OCI-LY7 (cell line): ENCODE measurements around the gene KIAA0232.

Source experiments
- EZH2phosphoT487 ChIP-seq: fragments of 200-600 bp; sonication (generic); IDR thresholded peaks from 2 replicates; pipeline ENCODE4 v1.6.1; 2018; ENCODE audit warnings: low read depth, borderline replicate concordance, mild to moderate bottlenecking, mixed run types, antibody characterized with exemption, low read length, moderate library complexity, mixed read lengths
- TF ChIP-seq, protein P1 (sequence below): fragments of 200-600 bp; sonication (generic); conservative IDR thresholded peaks from 2 replicates; pipeline ENCODE4 v1.5.1; 2014; ENCODE audit warnings: mild to moderate bottlenecking, antibody characterized with exemption, low read length, moderate library complexity, mixed read lengths

DNA sequence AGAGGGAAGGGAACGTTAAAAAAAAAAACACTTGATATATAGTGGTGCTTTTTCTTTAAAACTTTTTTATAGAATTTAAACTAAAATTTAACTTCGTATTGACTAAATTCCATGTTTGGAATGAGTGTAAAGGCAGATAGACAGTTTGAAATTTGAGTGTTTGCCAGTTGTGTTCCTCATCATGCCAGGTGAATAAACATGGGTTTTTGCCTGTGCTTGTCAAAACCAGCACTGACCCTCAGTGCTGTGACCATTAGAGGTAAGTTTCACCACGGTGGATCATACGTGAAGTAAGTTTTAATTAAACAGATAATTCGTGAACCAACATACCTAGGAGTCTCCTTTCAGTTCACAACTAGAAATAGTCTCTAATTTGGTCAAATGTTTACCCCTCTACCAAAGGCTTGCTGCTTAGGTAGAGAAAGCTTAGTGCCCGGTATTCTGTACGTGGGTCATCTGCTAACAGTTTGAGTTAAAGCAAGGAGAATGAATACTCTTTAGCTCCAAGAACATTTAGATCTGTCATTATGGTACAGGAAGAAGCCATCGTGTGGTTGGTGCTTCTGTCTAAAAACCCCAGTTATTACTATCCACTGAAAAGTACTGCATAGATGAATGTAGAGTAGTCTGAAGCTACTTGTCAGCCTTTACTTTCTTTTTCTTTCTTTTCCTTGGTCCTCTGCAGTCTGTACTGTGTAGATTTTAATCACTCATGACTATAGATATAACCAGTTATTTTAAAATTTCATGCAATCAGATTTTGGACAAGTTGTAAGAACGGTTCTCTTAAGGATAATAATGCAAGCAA is 32.7 kb downstream of the KIAA0232 start:
- TF ChIP-seq, protein P1, sequence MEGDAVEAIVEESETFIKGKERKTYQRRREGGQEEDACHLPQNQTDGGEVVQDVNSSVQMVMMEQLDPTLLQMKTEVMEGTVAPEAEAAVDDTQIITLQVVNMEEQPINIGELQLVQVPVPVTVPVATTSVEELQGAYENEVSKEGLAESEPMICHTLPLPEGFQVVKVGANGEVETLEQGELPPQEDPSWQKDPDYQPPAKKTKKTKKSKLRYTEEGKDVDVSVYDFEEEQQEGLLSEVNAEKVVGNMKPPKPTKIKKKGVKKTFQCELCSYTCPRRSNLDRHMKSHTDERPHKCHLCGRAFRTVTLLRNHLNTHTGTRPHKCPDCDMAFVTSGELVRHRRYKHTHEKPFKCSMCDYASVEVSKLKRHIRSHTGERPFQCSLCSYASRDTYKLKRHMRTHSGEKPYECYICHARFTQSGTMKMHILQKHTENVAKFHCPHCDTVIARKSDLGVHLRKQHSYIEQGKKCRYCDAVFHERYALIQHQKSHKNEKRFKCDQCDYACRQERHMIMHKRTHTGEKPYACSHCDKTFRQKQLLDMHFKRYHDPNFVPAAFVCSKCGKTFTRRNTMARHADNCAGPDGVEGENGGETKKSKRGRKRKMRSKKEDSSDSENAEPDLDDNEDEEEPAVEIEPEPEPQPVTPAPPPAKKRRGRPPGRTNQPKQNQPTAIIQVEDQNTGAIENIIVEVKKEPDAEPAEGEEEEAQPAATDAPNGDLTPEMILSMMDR = no peak
- no peak for TF ChIP-seq EZH2phosphoT487
